Stimulated activated naive B cell treated with anti-CD40 and anti-IgM and Interleukin-4, amounts not matched to agents 10 μg/mL and 1 μg/mL and 100 μg/mL, for 72 hours (primary cell): ENCODE data around the gene EVX2.

Source experiments
- ATAC-seq, 2 donors: fragments of 150-1000 bp; cut with Tn5 transposase; replicated peaks; 2 replicates each; pipeline ENCODE4 v1.10.0; 2021; ENCODE audit warnings: moderate library complexity in 1 of 2
- DNase-seq: peaks from one replicate; pipeline ENCODE4 v3.0.0; 2021
- H3K27ac Mint-ChIP-seq: one replicate; pipeline ENCODE4 v1.8.0; 2022; ENCODE audit warnings: mild to moderate bottlenecking, mixed read lengths
- H3K27me3 Mint-ChIP-seq, 2 donors: one replicate each; pipeline ENCODE4 v1.8.0; 2022; ENCODE audit warnings: mixed read lengths in 2 of 2
- H3K36me3 Mint-ChIP-seq, 2 donors: one replicate each; pipeline ENCODE4 v1.8.0; 2022; ENCODE audit warnings: mixed read lengths in 2 of 2, mild to moderate bottlenecking in 1 of 2
- H3K4me1 Mint-ChIP-seq, 2 donors: one replicate each; pipeline ENCODE4 v1.8.0; 2022; ENCODE audit warnings: mixed read lengths in 2 of 2, mild to moderate bottlenecking in 1 of 2
- H3K4me3 Mint-ChIP-seq, 2 donors: one replicate each; pipeline ENCODE4 v1.8.0; 2022; ENCODE audit warnings: mild to moderate bottlenecking in 2 of 2, mixed read lengths in 2 of 2, moderate library complexity in 1 of 2
- H3K9me3 Mint-ChIP-seq, 2 donors: one replicate each; pipeline ENCODE4 v1.8.0; 2022; ENCODE audit warnings: mixed read lengths in 2 of 2, mild to moderate bottlenecking in 1 of 2

Gene EVX2

GRCh38 chr2:176090862-176091261 is 7.1 kb upstream of the EVX2 start:
- Mint-ChIP-seq H3K36me3 (peaks cover 0 to 5% of the 10 kb centered on the region in 2 donors), H3K4me3 (no peak overlapping the region), H3K4me1 (peaks cover 8 to 14% of the 10 kb centered on the region in 2 donors), H3K9me3 (peaks cover 0 to 8% of the 10 kb centered on the region in 2 donors), H3K27ac (peak overlapping the region; percentile 1), H3K27me3 (peaks cover 79 to 88% of the 10 kb centered on the region in 2 donors)
- DNase-seq (no peak), ATAC-seq (no peak)

GRCh38 chr2:176089843-176090395 is 6.2 kb upstream of the EVX2 start:
- Mint-ChIP-seq H3K27ac (no peak overlapping the region), H3K4me1 (peaks cover 10 to 14% of the 10 kb centered on the region in 2 donors), H3K36me3 (peaks cover 4 to 5% of the 10 kb centered on the region in 2 donors), H3K27me3 (peaks cover 78 to 89% of the 10 kb centered on the region in 2 donors), H3K4me3 (no peak overlapping the region), H3K9me3 (peaks cover 0 to 10% of the 10 kb centered on the region in 2 donors)
- ATAC-seq (no peak), DNase-seq (no peak)

GRCh38 chr2:176088937-176089842 is 5.4 kb upstream of the EVX2 start:
- Mint-ChIP-seq H3K27ac (no peak overlapping the region), H3K27me3 (peaks cover 78 to 89% of the 10 kb centered on the region in 2 donors), H3K4me1 (peaks cover 10 to 14% of the 10 kb centered on the region in 2 donors), H3K4me3 (no peak overlapping the region), H3K36me3 (peaks cover 5 to 8% of the 10 kb centered on the region in 2 donors), H3K9me3 (peaks cover 0 to 9% of the 10 kb centered on the region in 2 donors)
- DNase-seq (no peak), ATAC-seq (no peak)

GRCh38 chr2:176088048-176088936 is 4.5 kb upstream of the EVX2 start:
- DNase-seq (no peak), ATAC-seq (no peak)
- Mint-ChIP-seq H3K27me3 (peaks cover 77 to 89% of the 10 kb centered on the region in 2 donors), H3K4me1 (peaks cover 8 to 15% of the 10 kb centered on the region in 2 donors), H3K9me3 (peaks cover 0 to 7% of the 10 kb centered on the region in 2 donors), H3K27ac (peak overlapping the region; percentile 88), H3K4me3 (peak overlapping the region; percentile 55 to 57), H3K36me3 (peaks cover 5 to 8% of the 10 kb centered on the region in 2 donors)

- H3K27me3 Mint-ChIP-seq, result peaks cover 80 to 91% of the 10 kb centered on the region in 2 donors
- H3K36me3 Mint-ChIP-seq, result peaks cover 8 to 11% of the 10 kb centered on the region in 2 donors
- H3K9me3 Mint-ChIP-seq, result peaks cover 0 to 10% of the 10 kb centered on the region in 2 donors
- H3K27ac Mint-ChIP-seq, result peak overlapping the region; percentile 88
- ATAC-seq, result no peak
- no peak for DNase-seq
- peaks cover 8 to 20% of the 10 kb centered on the region in 2 donors for H3K4me1 Mint-ChIP-seq
- H3K4me3 Mint-ChIP-seq, result no peak overlapping the region
Observed at GRCh38 chr2:176087330-176088047, 3.7 kb upstream of the EVX2 start.

GRCh38 chr2:176085861-176086771 is 2.4 kb upstream of the EVX2 start:
- DNase-seq (no peak), ATAC-seq (no peak)
- Mint-ChIP-seq H3K4me1 (peaks cover 3 to 13% of the 10 kb centered on the region in 2 donors), H3K27me3 (peaks cover 76 to 85% of the 10 kb centered on the region in 2 donors), H3K36me3 (peaks cover 8 to 11% of the 10 kb centered on the region in 2 donors), H3K27ac (peak overlapping the region; percentile 65), H3K4me3 (no peak overlapping the region), H3K9me3 (peaks cover 0 to 10% of the 10 kb centered on the region in 2 donors)

GRCh38 chr2:176085120-176085788 is 1.5 kb upstream of the EVX2 start:
- peaks cover 76 to 85% of the 10 kb centered on the region in 2 donors for H3K27me3 Mint-ChIP-seq
- DNase-seq, result no peak
- peaks cover 0 to 7% of the 10 kb centered on the region in 2 donors for H3K9me3 Mint-ChIP-seq
- peaks cover 9 to 11% of the 10 kb centered on the region in 2 donors for H3K36me3 Mint-ChIP-seq
- H3K27ac Mint-ChIP-seq, result peak overlapping the region; percentile 90
- no peak for ATAC-seq
- peak overlapping the region in 1 of 2 donors; percentile 56 for H3K4me3 Mint-ChIP-seq
- H3K4me1 Mint-ChIP-seq, result peaks cover 3 to 13% of the 10 kb centered on the region in 2 donors

GRCh38 chr2:176084611-176085119 is 903 bp upstream of the EVX2 start:
- Mint-ChIP-seq H3K27me3 (peaks cover 73 to 83% of the 10 kb centered on the region in 2 donors), H3K4me3 (peak overlapping the region; percentile 12 to 56), H3K9me3 (peaks cover under 1 to 7% of the 10 kb centered on the region in 2 donors), H3K36me3 (peaks cover 9 to 12% of the 10 kb centered on the region in 2 donors), H3K27ac (peak overlapping the region; percentile 90), H3K4me1 (peaks cover 3 to 14% of the 10 kb centered on the region in 2 donors)
- ATAC-seq, result no peak
- DNase-seq, result no peak

- ATAC-seq (no peak), DNase-seq (no peak)
- H3K9me3 Mint-ChIP-seq, result peaks cover 6 to 13% of the 10 kb centered on the region in 2 donors
- H3K27me3 Mint-ChIP-seq, result peaks cover 76 to 85% of the 10 kb centered on the region in 2 donors
- peaks cover 9 to 17% of the 10 kb centered on the region in 2 donors for H3K4me1 Mint-ChIP-seq
- peak overlapping the region; percentile 36 to 37 for H3K4me3 Mint-ChIP-seq
- H3K36me3 Mint-ChIP-seq, result peaks cover 10 to 17% of the 10 kb centered on the region in 2 donors
- peak overlapping the region; percentile 90 for H3K27ac Mint-ChIP-seq
Observed at GRCh38 chr2:176082824-176083751, 674 bp downstream of the EVX2 start.

- ATAC-seq, result no peak
- no peak for DNase-seq
- peaks cover 9 to 15% of the 10 kb centered on the region in 2 donors for H3K4me1 Mint-ChIP-seq
- peak overlapping the region in 1 of 2 donors; percentile 13 for H3K4me3 Mint-ChIP-seq
- H3K27ac Mint-ChIP-seq, result peak overlapping the region; percentile 90
- peaks cover 72 to 79% of the 10 kb centered on the region in 2 donors for H3K27me3 Mint-ChIP-seq
- H3K9me3 Mint-ChIP-seq, result peaks cover 6 to 13% of the 10 kb centered on the region in 2 donors
- H3K36me3 Mint-ChIP-seq, result peaks cover 10 to 17% of the 10 kb centered on the region in 2 donors
Observed at GRCh38 chr2:176082525-176082823, 1.3 kb downstream of the EVX2 start.

- DNase-seq, result no peak
- peaks cover 6 to 12% of the 10 kb centered on the region in 2 donors for H3K9me3 Mint-ChIP-seq
- peaks cover 9 to 15% of the 10 kb centered on the region in 2 donors for H3K4me1 Mint-ChIP-seq
- peak overlapping the region; percentile 86 for H3K27ac Mint-ChIP-seq
- no peak for ATAC-seq
- H3K4me3 Mint-ChIP-seq, result peak overlapping the region; percentile 13 to 30
- H3K36me3 Mint-ChIP-seq, result peaks cover 10 to 17% of the 10 kb centered on the region in 2 donors
- peaks cover 67 to 75% of the 10 kb centered on the region in 2 donors for H3K27me3 Mint-ChIP-seq
Observed at GRCh38 chr2:176081837-176082524, 1.8 kb downstream of the EVX2 start.
